Measurements from ENCODE around the gene VEGFA.

VEGFA gene

DNA sequence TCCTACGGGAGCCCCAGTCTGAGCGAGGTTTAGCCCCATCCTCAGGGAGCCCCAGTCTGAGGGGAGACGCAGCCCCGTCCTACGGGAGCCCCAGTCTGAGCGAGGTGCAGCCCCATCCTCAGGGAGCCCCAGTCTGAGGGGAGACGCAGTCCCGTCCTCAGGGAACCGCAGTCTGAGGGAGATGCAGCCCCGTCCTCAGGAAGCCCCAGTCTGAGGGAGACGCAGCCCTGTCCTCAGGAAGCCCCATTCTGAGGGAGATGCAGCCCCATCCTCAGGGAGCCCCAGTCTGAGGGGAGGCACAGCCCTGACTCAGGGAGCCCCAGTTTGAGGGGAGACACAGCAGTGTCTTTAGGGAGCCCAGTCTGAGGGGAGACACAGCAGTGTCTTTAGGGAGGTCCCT is 27.9 kb downstream of the VEGFA start:
- H3K27ac ChIP-seq (replicated peaks; ENCODE audit: low read length): no peak overlapping the region
- peaks cover 0 to 5% of the 10 kb centered on the region in 2 donors for H3K4me1 ChIP-seq (ENCODE audit: control insufficient read depth in 2 of 2, insufficient read depth in 1 of 2, low read depth in 1 of 2, low read length in 2 of 2)
- no peak overlapping the region for H2BK120ac ChIP-seq (ENCODE audit: low read depth, low read length)
- no peak overlapping the region for H3K23ac ChIP-seq (ENCODE audit: low read depth, low read length, poor library complexity)
- peaks cover 0 to 52% (median 0%) of the 10 kb centered on the region in 3 experiments for H3K27me3 ChIP-seq (ENCODE audit: control insufficient read depth in 3 of 3, insufficient read depth in 3 of 3, low read depth in 1 of 3, low read length in 3 of 3)
- no peaks in the 10 kb centered on the region for H3K79me1 ChIP-seq (ENCODE audit: low read depth, low read length)
- H3K14ac ChIP-seq (ENCODE audit: low read length): no peak overlapping the region
- no peak overlapping the region for H3K4me2 ChIP-seq (ENCODE audit: insufficient read depth, low read length, poor library complexity, severe bottlenecking)
- H2AK5ac ChIP-seq (ENCODE audit: low read depth, low read length): peak overlapping the region; percentile 72
- no peak for DNase-seq (ENCODE audit: low spot score)
- no peak overlapping the region for H3K9ac ChIP-seq (ENCODE audit: low read depth, low read length, poor library complexity)
- peak overlapping the region; percentile 25 for H2BK12ac ChIP-seq (ENCODE audit: low read length)
- no peaks in the 10 kb centered on the region for H3K9me3 ChIP-seq (replicated peaks in 1 of 2; ENCODE audit: control insufficient read depth in 2 of 2, insufficient read depth in 1 of 2, low read depth in 1 of 2, low read length in 2 of 2)
- no peak overlapping the region for H3K4me3 ChIP-seq (ENCODE audit: low read length in 2 of 2)
- no CpG with 5 or more reads among the region's 11 CpGs for WGBS, 2 donors (ENCODE audit: extremely low coverage in 2 of 2, insufficient read length in 2 of 2, insufficient replicate concordance in 1 of 2)
- no peak overlapping the region for H2AFZ ChIP-seq (ENCODE audit: low read length)
- H3K4ac ChIP-seq (ENCODE audit: low read length): no peak overlapping the region
- H2BK5ac ChIP-seq (ENCODE audit: low read length): no peak overlapping the region
- H4K91ac ChIP-seq (ENCODE audit: low read depth, low read length, poor library complexity): no peak overlapping the region
- H4K8ac ChIP-seq (ENCODE audit: low read depth, low read length): no peak overlapping the region
- no peak overlapping the region for H2BK15ac ChIP-seq (ENCODE audit: low read length)
- H3K18ac ChIP-seq (ENCODE audit: low read length): peak overlapping the region; percentile 80
- H3K36me3 ChIP-seq (replicated peaks in 1 of 2; ENCODE audit: control insufficient read depth in 2 of 2, insufficient read depth in 2 of 2, low read length in 2 of 2): no peaks in the 10 kb centered on the region

DNA sequence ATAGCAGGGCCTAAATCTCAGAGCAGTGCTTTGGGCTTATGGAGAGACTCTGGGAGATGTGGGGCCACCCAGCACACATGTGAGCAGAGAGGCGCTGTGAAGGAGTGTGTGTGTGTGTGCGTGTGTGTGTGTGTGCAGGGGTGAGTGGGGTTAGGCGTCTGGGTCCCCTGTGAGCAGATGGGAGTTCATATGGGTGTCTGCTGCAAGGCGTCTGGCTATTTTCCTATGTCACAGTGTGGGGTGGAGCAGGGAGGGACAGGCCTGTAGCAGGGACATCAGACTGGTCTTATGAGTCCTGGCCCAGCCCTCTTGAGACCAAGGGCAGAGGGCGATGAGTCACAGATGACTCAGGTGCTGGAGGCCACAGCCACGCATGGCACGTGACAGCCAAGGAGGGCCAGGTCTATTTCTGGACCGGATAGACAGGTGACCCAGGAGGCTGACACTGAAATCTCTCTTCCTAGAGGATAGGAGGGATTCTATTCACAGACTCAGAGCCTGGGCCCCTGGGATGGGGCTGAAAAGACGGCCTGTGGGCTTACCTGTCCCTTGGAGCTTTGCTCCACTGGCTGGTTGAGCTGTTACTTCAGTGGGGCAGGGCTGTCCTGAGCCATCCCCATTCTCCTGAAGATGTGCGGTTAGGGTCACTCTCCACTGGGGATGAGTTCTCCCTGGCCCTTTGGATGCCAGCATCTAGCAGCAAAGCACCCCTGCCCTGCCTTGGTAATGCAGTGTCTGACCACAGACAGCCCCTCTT is 28.9 kb downstream of the VEGFA start:
- H3K36me3 ChIP-seq (replicated peaks in 1 of 2; ENCODE audit: control insufficient read depth in 2 of 2, insufficient read depth in 2 of 2, low read length in 2 of 2): no peaks in the 10 kb centered on the region
- no CpG with 5 or more reads among the region's 10 CpGs for WGBS, 2 donors (ENCODE audit: extremely low coverage in 2 of 2, insufficient read length in 2 of 2, insufficient replicate concordance in 1 of 2)
- no peaks in the 10 kb centered on the region for H3K9me3 ChIP-seq (replicated peaks in 1 of 2; ENCODE audit: control insufficient read depth in 2 of 2, insufficient read depth in 1 of 2, low read depth in 1 of 2, low read length in 2 of 2)
- H3K14ac ChIP-seq (ENCODE audit: low read length): peak overlapping the region; percentile 72
- no peak overlapping the region for H3K9ac ChIP-seq (ENCODE audit: low read depth, low read length, poor library complexity)
- H2AFZ ChIP-seq (ENCODE audit: low read length): no peak overlapping the region
- no peak overlapping the region for H3K4me3 ChIP-seq (ENCODE audit: low read length in 2 of 2)
- peak overlapping the region; percentile 44 for H2AK5ac ChIP-seq (ENCODE audit: low read depth, low read length)
- H3K18ac ChIP-seq (ENCODE audit: low read length): peak overlapping the region; percentile 25
- H4K91ac ChIP-seq (ENCODE audit: low read depth, low read length, poor library complexity): no peak overlapping the region
- peak overlapping the region; percentile 22 for H2BK15ac ChIP-seq (ENCODE audit: low read length)
- H3K4ac ChIP-seq (ENCODE audit: low read length): no peak overlapping the region
- H2BK5ac ChIP-seq (ENCODE audit: low read length): no peak overlapping the region
- H2BK120ac ChIP-seq (ENCODE audit: low read depth, low read length): no peak overlapping the region
- no peak overlapping the region for H3K27ac ChIP-seq (replicated peaks; ENCODE audit: low read length)
- DNase-seq (ENCODE audit: low spot score): no peak
- H3K4me1 ChIP-seq (ENCODE audit: control insufficient read depth in 2 of 2, insufficient read depth in 1 of 2, low read depth in 1 of 2, low read length in 2 of 2): peaks cover 0 to 5% of the 10 kb centered on the region in 2 donors
- no peaks in the 10 kb centered on the region for H3K79me1 ChIP-seq (ENCODE audit: low read depth, low read length)
- H2BK12ac ChIP-seq (ENCODE audit: low read length): peak overlapping the region; percentile 11
- no peak overlapping the region for H3K4me2 ChIP-seq (ENCODE audit: insufficient read depth, low read length, poor library complexity, severe bottlenecking)
- H4K8ac ChIP-seq (ENCODE audit: low read depth, low read length): no peak overlapping the region
- peak overlapping the region; percentile 38 for H3K23ac ChIP-seq (ENCODE audit: low read depth, low read length, poor library complexity)
- peaks cover 0 to 54% (median 0%) of the 10 kb centered on the region in 3 experiments for H3K27me3 ChIP-seq (ENCODE audit: control insufficient read depth in 3 of 3, insufficient read depth in 3 of 3, low read depth in 1 of 3, low read length in 3 of 3)

DNA sequence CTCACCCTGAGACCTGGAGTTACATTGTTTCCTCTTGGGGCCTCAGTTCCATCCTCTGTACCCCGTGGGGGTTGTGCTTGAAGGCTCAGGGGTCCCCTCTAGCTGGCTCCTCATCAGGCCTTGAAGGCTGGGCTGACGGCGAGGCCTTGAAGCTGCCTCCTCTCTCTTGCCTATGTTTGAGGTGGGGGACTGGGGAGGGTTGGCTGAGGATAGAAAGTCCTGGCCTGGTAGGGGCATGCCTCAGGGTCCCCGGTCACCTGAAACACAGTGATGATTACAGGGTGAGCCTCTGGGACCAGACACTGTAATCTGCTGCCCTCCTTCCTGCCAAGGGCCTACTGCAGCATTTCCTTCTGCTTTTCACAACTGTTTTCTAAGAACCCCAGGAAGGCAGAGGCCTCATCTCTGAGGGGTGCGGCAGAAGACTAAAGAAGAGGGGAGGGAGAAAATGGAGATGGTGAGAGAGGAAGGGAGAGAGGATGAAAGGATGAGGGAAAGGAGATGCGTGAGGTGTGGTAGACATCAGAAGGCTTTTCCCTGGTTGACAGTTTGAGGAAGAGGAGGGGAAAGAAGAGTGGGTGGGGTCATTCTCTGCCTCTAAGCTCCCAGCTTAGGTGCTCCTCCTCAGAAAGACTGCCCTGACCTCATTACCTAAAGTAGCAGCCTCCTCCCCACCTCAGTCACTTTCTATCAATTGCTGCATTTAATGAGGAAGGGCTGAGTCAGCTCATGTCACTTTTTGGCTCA is 29.7 kb downstream of the VEGFA start:
- H2BK12ac ChIP-seq (ENCODE audit: low read length): no peak overlapping the region
- no peak overlapping the region for H3K23ac ChIP-seq (ENCODE audit: low read depth, low read length, poor library complexity)
- no peak overlapping the region for H2BK15ac ChIP-seq (ENCODE audit: low read length)
- WGBS, 2 donors (ENCODE audit: extremely low coverage in 2 of 2, insufficient read length in 2 of 2, insufficient replicate concordance in 1 of 2): 100% methylated on average over 1 of the region's 6 CpGs; no CpG with 5 or more reads in 1 of the 2 donors
- peaks cover 0 to 5% of the 10 kb centered on the region in 2 donors for H3K4me1 ChIP-seq (ENCODE audit: control insufficient read depth in 2 of 2, insufficient read depth in 1 of 2, low read depth in 1 of 2, low read length in 2 of 2)
- no peaks in the 10 kb centered on the region for H3K36me3 ChIP-seq (replicated peaks in 1 of 2; ENCODE audit: control insufficient read depth in 2 of 2, insufficient read depth in 2 of 2, low read length in 2 of 2)
- no peak for DNase-seq (ENCODE audit: low spot score)
- H3K27me3 ChIP-seq (ENCODE audit: control insufficient read depth in 3 of 3, insufficient read depth in 3 of 3, low read depth in 1 of 3, low read length in 3 of 3): peaks cover 0 to 52% (median 0%) of the 10 kb centered on the region in 3 experiments
- H3K79me1 ChIP-seq (ENCODE audit: low read depth, low read length): no peaks in the 10 kb centered on the region
- H3K4ac ChIP-seq (ENCODE audit: low read length): no peak overlapping the region
- no peaks in the 10 kb centered on the region for H3K9me3 ChIP-seq (replicated peaks in 1 of 2; ENCODE audit: control insufficient read depth in 2 of 2, insufficient read depth in 1 of 2, low read depth in 1 of 2, low read length in 2 of 2)
- H4K91ac ChIP-seq (ENCODE audit: low read depth, low read length, poor library complexity): no peak overlapping the region
- H3K27ac ChIP-seq (replicated peaks; ENCODE audit: low read length): no peak overlapping the region
- no peak overlapping the region for H3K4me2 ChIP-seq (ENCODE audit: insufficient read depth, low read length, poor library complexity, severe bottlenecking)
- no peak overlapping the region for H2BK5ac ChIP-seq (ENCODE audit: low read length)
- H2AK5ac ChIP-seq (ENCODE audit: low read depth, low read length): no peak overlapping the region
- H3K18ac ChIP-seq (ENCODE audit: low read length): peak overlapping the region; percentile 30
- H3K14ac ChIP-seq (ENCODE audit: low read length): no peak overlapping the region
- H3K9ac ChIP-seq (ENCODE audit: low read depth, low read length, poor library complexity): no peak overlapping the region
- H4K8ac ChIP-seq (ENCODE audit: low read depth, low read length): no peak overlapping the region
- no peak overlapping the region for H2AFZ ChIP-seq (ENCODE audit: low read length)
- no peak overlapping the region for H2BK120ac ChIP-seq (ENCODE audit: low read depth, low read length)
- H3K4me3 ChIP-seq (ENCODE audit: low read length in 2 of 2): no peak overlapping the region

DNA sequence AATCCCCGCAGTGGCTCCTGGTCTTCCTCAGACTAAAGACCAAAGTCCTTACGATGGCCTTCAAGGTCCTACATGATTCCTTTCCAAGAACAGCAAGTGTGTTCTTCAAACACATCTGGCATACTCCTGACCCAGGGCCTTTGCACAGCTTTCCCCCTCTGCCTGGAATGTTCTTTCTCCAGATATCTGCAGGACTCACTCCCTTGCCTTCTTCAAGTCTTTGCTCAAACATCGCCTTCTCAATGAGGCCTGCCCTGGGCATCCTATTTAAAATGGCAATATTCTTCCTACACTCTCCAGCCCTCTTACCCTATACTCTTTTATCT is 30.2 kb downstream of the VEGFA start:
- no peak overlapping the region for H4K8ac ChIP-seq (ENCODE audit: low read depth, low read length)
- no peaks in the 10 kb centered on the region for H3K36me3 ChIP-seq (replicated peaks in 1 of 2; ENCODE audit: control insufficient read depth in 2 of 2, insufficient read depth in 2 of 2, low read length in 2 of 2)
- H3K14ac ChIP-seq (ENCODE audit: low read length): no peak overlapping the region
- H2BK5ac ChIP-seq (ENCODE audit: low read length): no peak overlapping the region
- no CpG with 5 or more reads among the region's 3 CpGs for WGBS, 2 donors (ENCODE audit: extremely low coverage in 2 of 2, insufficient read length in 2 of 2, insufficient replicate concordance in 1 of 2)
- H3K9me3 ChIP-seq (replicated peaks in 1 of 2; ENCODE audit: control insufficient read depth in 2 of 2, insufficient read depth in 1 of 2, low read depth in 1 of 2, low read length in 2 of 2): no peaks in the 10 kb centered on the region
- H3K18ac ChIP-seq (ENCODE audit: low read length): no peak overlapping the region
- no peak for DNase-seq (ENCODE audit: low spot score)
- no peak overlapping the region for H3K9ac ChIP-seq (ENCODE audit: low read depth, low read length, poor library complexity)
- no peak overlapping the region for H2AFZ ChIP-seq (ENCODE audit: low read length)
- no peaks in the 10 kb centered on the region for H3K79me1 ChIP-seq (ENCODE audit: low read depth, low read length)
- H3K27me3 ChIP-seq (ENCODE audit: control insufficient read depth in 3 of 3, insufficient read depth in 3 of 3, low read depth in 1 of 3, low read length in 3 of 3): peaks cover 0 to 48% (median 0%) of the 10 kb centered on the region in 3 experiments
- H2BK120ac ChIP-seq (ENCODE audit: low read depth, low read length): no peak overlapping the region
- H3K23ac ChIP-seq (ENCODE audit: low read depth, low read length, poor library complexity): no peak overlapping the region
- no peak overlapping the region for H2BK12ac ChIP-seq (ENCODE audit: low read length)
- H3K4me2 ChIP-seq (ENCODE audit: insufficient read depth, low read length, poor library complexity, severe bottlenecking): no peak overlapping the region
- H2AK5ac ChIP-seq (ENCODE audit: low read depth, low read length): no peak overlapping the region
- no peak overlapping the region for H2BK15ac ChIP-seq (ENCODE audit: low read length)
- no peak overlapping the region for H3K27ac ChIP-seq (replicated peaks; ENCODE audit: low read length)
- H3K4me1 ChIP-seq (ENCODE audit: control insufficient read depth in 2 of 2, insufficient read depth in 1 of 2, low read depth in 1 of 2, low read length in 2 of 2): peaks cover 0 to 5% of the 10 kb centered on the region in 2 donors
- H3K4me3 ChIP-seq (ENCODE audit: low read length in 2 of 2): no peak overlapping the region
- H4K91ac ChIP-seq (ENCODE audit: low read depth, low read length, poor library complexity): no peak overlapping the region
- no peak overlapping the region for H3K4ac ChIP-seq (ENCODE audit: low read length)
